NCI-H446 (cell line): ENCODE results near the gene GOLGA6L25.
"Not testable (repeated sequence)": the region's sequence is repeated elsewhere in the genome, so short reads cannot be mapped to it uniquely, and the experiment has no call there.

Experiments
- DNase-seq, 2 experiments: peaks; one replicate each; lab custom pipeline; 2025; lab: John Stamatoyannopoulos, UW

GOLGA6L25 gene, protein sequence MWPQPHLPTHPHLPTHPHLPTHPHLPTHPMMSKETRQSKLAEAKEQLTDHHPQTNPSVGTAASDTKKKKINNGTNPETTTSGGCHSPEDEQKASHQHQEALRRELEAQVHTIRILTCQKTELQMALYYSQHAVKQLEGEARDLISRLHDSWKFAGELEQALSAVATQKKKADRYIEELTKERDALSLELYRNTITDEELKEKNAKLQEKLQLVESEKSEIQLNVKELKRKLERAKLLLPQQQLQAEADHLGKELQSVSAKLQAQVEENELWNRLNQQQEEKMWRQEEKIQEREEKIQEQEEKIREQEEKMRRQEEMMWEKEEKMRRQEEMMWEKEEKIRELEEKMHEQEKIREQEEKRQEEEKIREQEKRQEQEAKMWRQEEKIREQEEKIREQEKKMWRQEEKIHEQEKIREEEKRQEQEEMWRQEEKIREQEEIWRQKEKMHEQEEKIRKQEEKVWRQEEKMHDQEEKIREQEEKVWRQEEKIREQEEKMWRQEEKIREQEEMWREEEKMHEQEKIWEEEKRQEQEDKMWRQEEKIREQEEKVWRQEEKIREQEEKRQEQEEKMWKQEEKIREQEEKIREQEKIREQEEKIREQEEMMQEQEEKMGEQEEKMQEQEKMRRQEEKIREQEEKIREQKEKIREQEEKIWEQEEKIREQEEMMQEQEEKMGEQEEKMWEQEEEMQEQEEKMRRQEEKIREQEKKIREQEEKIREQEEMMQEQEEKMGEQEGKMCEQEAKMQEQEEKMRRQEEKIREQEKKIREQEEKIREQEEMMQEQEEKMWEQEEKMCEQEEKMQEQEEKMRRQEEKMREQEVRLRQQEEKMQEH

GRCh38 chr15:28553268-28553667, at the start of gene GOLGA6L25:
Gene GOLGA6L25 (plus strand): TSS chr15:28553568. CDS start chr15:28553629, 61 bp downstream.
- not testable (repeated sequence) for DNase-seq

DNA sequence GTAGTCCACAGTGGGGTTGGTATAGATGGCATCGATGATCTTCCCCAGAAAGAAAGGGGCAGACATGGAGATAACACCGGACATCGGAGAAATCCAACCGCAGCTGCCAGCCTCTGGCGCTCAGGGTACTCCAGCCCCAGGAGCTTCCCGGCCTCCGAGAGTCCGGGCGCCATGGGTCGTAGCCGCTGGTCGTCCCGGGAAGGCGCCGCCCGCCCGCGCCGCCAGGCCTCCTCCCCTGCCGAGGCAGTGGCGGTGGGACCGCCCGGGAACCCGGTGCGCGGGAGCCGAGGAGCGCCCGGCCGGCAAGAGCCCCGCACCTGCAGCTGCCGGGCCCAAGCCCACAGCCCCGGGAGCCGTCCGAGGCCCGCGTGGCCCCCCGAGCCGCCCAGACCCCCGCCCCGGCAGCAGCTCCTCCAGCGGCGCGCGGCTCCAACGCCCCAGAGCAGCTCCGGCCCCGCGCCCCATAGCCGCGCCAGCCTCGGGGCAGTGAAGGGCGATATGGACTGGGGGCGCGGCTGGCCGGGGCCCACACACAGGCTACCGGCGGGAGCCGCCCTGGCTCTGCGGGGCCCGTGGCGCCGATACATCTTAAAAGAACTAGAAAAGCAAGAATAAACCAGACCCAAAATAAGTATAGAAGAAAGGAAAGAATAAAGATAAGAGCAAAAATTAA, 45.0 kb upstream of the GOLGA6L25 start:
- not testable (repeated sequence) for DNase-seq

GRCh38 chr15:28514128-28514527, 39.2 kb upstream of the GOLGA6L25 start:
- not testable (repeated sequence) for DNase-seq

- DNase-seq: not testable (repeated sequence)
Observed at GRCh38 chr15:28515208-28515607, 38.2 kb upstream of the GOLGA6L25 start.

DNA sequence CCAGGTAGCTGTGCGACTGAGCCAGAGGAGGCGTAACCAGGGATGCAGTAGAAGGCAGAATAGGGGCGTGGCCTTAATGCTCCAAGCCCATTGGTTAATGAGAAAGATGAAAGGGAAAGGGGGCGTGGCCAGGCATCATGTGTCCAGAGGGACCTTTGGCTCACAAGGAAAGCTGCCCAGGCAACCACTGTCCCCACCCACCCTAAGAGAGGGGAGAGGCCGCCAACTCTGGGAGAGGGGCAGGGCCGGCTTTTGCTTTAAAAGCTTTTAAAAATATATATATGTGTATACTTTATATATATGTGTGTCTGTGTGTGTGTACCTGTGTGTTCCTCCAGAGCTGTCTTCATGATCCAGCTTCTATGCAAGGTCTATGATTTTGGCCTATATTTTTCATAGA, 20.4 kb upstream of the GOLGA6L25 start, which contains the start of gene GOLGA8G:
TSS of gene GOLGA8G (minus strand) at position 18 of the 400 bp plus-strand sequence. CDS start 62 bp downstream, outside the sequence.
- not testable (repeated sequence) for DNase-seq

DNA sequence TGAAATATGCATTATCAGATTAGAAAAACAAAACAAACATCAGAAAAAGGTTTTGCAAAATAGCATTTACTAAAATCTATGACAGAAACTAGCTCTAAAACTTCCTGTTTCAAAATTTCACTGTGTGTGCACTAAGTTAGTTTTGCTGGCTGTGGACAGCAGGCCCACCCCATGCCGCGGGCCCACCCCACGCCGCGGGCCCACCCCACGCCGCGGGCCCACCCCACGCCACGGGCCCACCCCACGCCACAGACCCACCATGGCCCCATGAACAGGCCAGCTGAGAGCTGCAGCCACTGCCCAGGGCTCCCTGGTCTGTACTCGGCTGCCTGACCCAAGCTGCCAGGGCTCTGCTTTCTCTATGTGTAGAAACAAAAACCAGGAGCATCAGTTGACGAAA, 20.0 kb downstream of the GOLGA6L25 start:
- DNase-seq: not testable (repeated sequence)

DNA sequence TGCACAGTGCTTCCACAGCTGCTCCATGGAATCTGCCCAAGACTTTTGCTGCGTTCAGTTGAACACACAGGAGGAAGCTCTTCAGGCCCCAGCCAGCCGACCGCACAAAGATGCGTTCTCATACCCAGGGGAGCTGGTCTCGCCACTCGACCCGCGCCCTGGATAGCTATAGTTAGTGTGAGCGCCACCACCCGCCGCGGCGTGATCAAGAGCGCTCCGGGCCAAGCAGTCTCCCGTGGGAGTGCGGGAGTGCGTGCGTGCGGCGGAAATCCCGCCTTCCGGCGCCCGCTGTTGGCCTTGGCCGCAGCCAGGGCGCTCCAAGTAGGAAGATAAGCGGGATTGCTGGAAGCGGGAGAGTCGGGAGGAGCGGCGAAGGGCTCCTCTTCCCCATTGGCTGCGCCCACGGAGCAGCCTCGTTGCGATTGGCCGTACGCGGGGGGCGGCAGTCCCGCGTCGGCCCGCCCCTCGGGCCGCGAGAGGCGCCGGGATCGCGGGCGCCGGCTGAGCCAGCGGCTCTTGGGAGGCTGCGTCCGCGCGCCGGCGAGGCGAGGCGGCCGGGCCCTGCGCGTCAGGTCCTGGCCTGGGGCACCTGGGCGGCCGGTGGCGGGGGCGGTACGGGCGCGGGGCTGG, 35.7 kb downstream of the GOLGA6L25 start:
- not testable (repeated sequence) for DNase-seq

GRCh38 chr15:28589769-28590168, 36.4 kb downstream of the GOLGA6L25 start:
- not testable (repeated sequence) for DNase-seq

- DNase-seq: not testable (repeated sequence)
Observed at GRCh38 chr15:28592395-28592794, 39.0 kb downstream of the GOLGA6L25 start.

- DNase-seq: not testable (repeated sequence)
Observed at GRCh38 chr15:28593424-28594129, 40.2 kb downstream of the GOLGA6L25 start.

GRCh38 chr15:28597471-28597870, 44.1 kb downstream of the GOLGA6L25 start:
- DNase-seq: not testable (repeated sequence)

DNA sequence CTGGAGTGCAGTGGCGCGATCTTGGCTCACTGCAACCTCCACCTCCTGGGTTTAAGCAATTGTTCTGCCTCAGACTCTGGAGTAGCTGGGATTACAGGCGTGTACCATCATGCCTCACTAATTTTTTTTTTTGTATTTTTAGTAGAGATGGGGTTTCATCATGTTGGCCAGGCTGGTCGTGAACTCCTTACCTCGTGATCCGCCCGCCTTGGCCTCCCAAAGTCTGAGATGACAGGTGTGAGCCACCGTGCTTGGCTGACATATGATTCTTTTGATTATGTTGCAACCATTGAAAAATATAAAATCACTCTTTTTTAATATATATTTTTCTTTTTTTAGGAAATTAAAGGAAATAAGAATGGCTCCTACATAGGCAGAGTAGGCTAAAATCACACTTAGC, 44.8 kb downstream of the GOLGA6L25 start:
- DNase-seq: not testable (repeated sequence)

DNA sequence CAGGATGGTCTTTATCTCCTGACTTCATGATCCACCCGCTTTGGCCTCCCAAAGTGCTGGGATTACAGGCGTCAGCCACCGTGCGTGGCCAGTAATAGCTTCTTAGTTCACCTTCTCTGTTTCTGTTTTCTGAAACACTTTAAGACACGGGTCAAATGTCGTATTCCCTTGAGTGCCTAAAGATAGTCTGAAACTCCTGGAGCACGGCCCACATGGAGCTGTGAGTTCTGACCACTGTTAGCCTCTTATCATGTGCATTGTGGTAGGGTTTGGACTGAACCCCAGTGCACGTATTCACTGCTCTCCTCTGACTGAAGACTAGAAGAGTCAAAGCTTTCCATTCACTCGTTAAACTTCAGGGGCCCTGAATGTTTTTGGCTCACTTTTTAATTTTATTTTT, 48.8 kb downstream of the GOLGA6L25 start:
- DNase-seq: not testable (repeated sequence)
